Type B pancreatic cell (in vitro differentiated cells): Measurements from ENCODE around the gene ATRN. TPM values are rescaled to one million over a fixed set of nuclear protein-coding genes. Genes with fewer than 3 reads are reported as not detected.

ENCODE experiments used
- DNase-seq: peaks from one replicate; pipeline ENCODE4 v3.0.0; 2021; ENCODE audit warnings: mixed read lengths; ENCODE audit not compliant: unreplicated experiment; ENCODE audit errors: extremely low spot score
- H3K27ac Mint-ChIP-seq: 2 replicates; pipeline ENCODE4 v1.8.0; 2021; ENCODE audit warnings: mild to moderate bottlenecking, mixed read lengths
- H3K27me3 Mint-ChIP-seq: 2 replicates; pipeline ENCODE4 v1.8.0; 2021; ENCODE audit warnings: mixed read lengths
- H3K36me3 Mint-ChIP-seq: 2 replicates; pipeline ENCODE4 v1.8.0; 2021; ENCODE audit warnings: mixed read lengths
- H3K4me1 Mint-ChIP-seq: one replicate; pipeline ENCODE4 v1.8.0; 2021; ENCODE audit warnings: mixed read lengths; ENCODE audit not compliant: unreplicated experiment
- H3K4me3 Mint-ChIP-seq: 2 replicates; pipeline ENCODE4 v1.8.0; 2021; ENCODE audit warnings: mild to moderate bottlenecking, mixed read lengths
- H3K9me3 Mint-ChIP-seq: 2 replicates; pipeline ENCODE4 v1.8.0; 2021; ENCODE audit warnings: mixed read lengths
- total RNA-seq: library from RNA; stranded (reverse); gene quantifications from 2 replicates; pipeline ENCODE4 v1.2.1, GENCODE V29; 2021; ENCODE audit warnings: low replicate concordance
- TF ChIP-seq, protein P1 (sequence below): fragments of 200-600 bp; sonication (generic); conservative IDR thresholded peaks from 2 replicates; pipeline ENCODE4 v1.5.0; 2021; ENCODE audit warnings: antibody characterized with exemption, mild to moderate bottlenecking

Gene ATRN
- total RNA-seq, 1 donor from 2014 or later = 36.9 TPM

GRCh38 chr20:3678856-3679720 lies 208.3 kb downstream of the ATRN start:
- H3K27me3 Mint-ChIP-seq = peaks cover 64% of the 10 kb centered on the region
- peaks cover 17% of the 10 kb centered on the region for H3K4me1 Mint-ChIP-seq
- H3K36me3 Mint-ChIP-seq = no peaks in the 10 kb centered on the region
- TF ChIP-seq, protein P1, sequence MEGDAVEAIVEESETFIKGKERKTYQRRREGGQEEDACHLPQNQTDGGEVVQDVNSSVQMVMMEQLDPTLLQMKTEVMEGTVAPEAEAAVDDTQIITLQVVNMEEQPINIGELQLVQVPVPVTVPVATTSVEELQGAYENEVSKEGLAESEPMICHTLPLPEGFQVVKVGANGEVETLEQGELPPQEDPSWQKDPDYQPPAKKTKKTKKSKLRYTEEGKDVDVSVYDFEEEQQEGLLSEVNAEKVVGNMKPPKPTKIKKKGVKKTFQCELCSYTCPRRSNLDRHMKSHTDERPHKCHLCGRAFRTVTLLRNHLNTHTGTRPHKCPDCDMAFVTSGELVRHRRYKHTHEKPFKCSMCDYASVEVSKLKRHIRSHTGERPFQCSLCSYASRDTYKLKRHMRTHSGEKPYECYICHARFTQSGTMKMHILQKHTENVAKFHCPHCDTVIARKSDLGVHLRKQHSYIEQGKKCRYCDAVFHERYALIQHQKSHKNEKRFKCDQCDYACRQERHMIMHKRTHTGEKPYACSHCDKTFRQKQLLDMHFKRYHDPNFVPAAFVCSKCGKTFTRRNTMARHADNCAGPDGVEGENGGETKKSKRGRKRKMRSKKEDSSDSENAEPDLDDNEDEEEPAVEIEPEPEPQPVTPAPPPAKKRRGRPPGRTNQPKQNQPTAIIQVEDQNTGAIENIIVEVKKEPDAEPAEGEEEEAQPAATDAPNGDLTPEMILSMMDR = no peak
- DNase-seq = no peak
- no peak overlapping the region for H3K27ac Mint-ChIP-seq
- H3K4me3 Mint-ChIP-seq = no peak overlapping the region
- no peaks in the 10 kb centered on the region for H3K9me3 Mint-ChIP-seq

DNA sequence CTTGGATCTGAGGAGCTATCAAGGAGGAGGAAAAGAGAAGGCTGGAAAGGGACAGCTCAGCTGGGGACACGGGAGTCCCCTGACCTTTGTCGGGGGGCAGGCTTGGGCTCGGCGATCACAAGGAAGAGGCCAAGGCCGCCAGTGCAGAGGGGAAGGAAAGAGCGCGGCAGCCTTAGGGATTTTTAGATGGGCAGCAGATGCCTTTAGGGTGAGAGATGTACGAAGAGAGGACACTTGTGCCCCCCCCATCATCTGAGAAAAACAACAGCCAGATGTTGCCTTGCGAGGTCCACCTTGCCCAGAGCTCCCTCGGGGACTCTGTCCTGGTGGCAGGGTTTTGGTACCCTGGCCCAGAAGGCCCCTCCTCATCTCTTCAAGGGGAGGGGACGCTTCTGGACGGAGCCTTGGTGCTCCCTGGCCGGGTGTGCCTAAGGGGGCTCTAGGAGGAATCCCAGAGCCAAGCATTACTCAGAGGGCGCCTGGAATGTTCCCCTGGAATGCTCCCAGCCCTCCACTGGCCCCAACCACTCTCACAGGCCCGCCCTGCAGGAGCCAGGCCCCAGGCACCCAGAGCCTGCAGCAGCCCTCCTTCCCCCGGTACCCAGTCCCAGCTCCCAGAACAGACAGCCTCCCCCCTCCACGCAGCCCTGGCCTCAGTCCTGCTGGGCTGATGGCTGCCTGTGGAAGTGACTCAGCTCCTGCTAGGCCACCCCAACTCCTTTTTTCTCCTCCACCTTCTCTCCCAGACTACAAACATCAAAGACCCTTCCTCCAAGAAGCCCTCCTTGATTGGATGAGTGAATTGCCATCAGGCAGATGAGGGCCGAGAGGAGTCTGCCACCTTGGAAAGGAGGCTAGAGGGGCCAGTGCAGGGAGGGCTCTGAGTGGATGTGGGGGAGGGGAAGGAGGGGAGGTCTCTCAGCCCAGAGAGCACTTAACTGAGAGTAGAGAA lies 209.2 kb downstream of the ATRN start:
- peaks cover 17% of the 10 kb centered on the region for H3K4me1 Mint-ChIP-seq
- TF ChIP-seq, protein P1 = no peak
- H3K36me3 Mint-ChIP-seq = no peaks in the 10 kb centered on the region
- no peak overlapping the region for H3K4me3 Mint-ChIP-seq
- no peak overlapping the region for H3K27ac Mint-ChIP-seq
- DNase-seq = no peak
- no peaks in the 10 kb centered on the region for H3K9me3 Mint-ChIP-seq
- H3K27me3 Mint-ChIP-seq = peaks cover 63% of the 10 kb centered on the region

- no peak for DNase-seq
- no peaks in the 10 kb centered on the region for H3K36me3 Mint-ChIP-seq
- no peak overlapping the region for H3K27ac Mint-ChIP-seq
- peak overlapping the region; percentile 79 for H3K4me3 Mint-ChIP-seq
- TF ChIP-seq, protein P1 = no peak
- H3K9me3 Mint-ChIP-seq = no peaks in the 10 kb centered on the region
- peaks cover 62% of the 10 kb centered on the region for H3K27me3 Mint-ChIP-seq
- peaks cover 17% of the 10 kb centered on the region for H3K4me1 Mint-ChIP-seq
These were observed 210.0 kb downstream of the ATRN start for GRCh38 chr20:3680701-3681351.

DNA sequence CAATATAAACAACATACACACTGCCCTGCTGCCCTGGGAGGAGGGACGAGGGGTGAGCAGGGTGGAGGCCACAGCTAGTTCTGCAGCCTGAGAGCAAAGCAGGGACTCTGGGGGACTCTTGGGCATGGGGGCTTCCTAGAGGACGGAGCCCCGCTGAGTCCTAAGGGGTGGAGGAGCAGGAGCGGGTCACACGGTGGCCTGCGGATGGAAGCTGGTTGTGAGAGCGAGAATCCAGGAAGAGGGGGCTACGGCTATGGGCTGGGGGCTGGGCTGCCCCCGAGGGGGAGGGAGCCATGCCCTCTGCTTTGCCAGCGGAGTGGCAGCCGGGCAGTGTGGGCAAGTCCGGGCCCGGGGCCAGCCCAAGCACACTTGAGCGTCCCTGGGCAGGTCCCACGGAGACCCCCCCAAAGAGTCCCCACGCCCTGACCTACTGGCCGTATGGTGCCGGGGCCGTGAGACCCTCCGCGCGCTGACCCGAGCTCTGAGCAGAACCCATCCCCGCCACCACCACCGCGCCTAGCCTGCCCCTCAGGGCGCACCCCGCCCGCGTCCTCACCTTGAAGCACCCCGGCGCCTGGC lies 210.6 kb downstream of the ATRN start:
- Mint-ChIP-seq H3K27me3 (peaks cover 64% of the 10 kb centered on the region), H3K9me3 (no peaks in the 10 kb centered on the region), H3K36me3 (no peaks in the 10 kb centered on the region), H3K27ac (no peak overlapping the region), H3K4me3 (peak overlapping the region; percentile 79), H3K4me1 (peaks cover 17% of the 10 kb centered on the region)
- TF ChIP-seq, protein P1 = no peak
- no peak for DNase-seq
